Upper lobe of right lung (tissue), 1 donor: ENCODE results near the gene ZNF648. TPM values are rescaled to one million over a fixed set of nuclear protein-coding genes. Genes with fewer than 3 reads are reported as not detected.
A peak's percentile ranks its signal among the peaks of the same experiment; 100 is the strongest.

Experiments used
- ATAC-seq: fragments of 200-7000 bp; cut with Tn5 transposase; one replicate; pipeline ENCODE4 v1.9.1; 2020; ENCODE audit warnings: mild to moderate bottlenecking, moderate library complexity
- DNase-seq: peaks from one replicate; pipeline ENCODE4 v3.0.0-alpha.2; 2020
- H3K27ac ChIP-seq: fragments of 200-600 bp; one replicate; pipeline ENCODE4 v1.8.0; 2022
- H3K27me3 ChIP-seq: fragments of 200-600 bp; one replicate; pipeline ENCODE4 v1.8.0; 2022; ENCODE audit warnings: mild to moderate bottlenecking
- H3K36me3 ChIP-seq: fragments of 200-600 bp; one replicate; pipeline ENCODE4 v1.8.0; 2022
- H3K4me1 ChIP-seq: fragments of 200-600 bp; one replicate; pipeline ENCODE4 v1.8.0; 2022
- H3K4me3 ChIP-seq: fragments of 200-600 bp; one replicate; pipeline ENCODE4 v1.8.0; 2022; ENCODE audit warnings: mild to moderate bottlenecking
- H3K9me3 ChIP-seq: fragments of 200-600 bp; one replicate; pipeline ENCODE4 v1.8.0; 2022
- intact Hi-C: fragments of 100-400 bp; cut with DNase I; formaldehyde crosslinking; loops from one replicate; pipeline ENCODE4 v1.11.0; 2022
- total RNA-seq: library from RNA; stranded (reverse); fragmentation: NEBNext Ultra II Directional; extraction: Animal tissue kit (Norgen Biotek cat#: 25700); gene quantifications from one replicate; pipeline ENCODE4 v1.2.1, GENCODE V29; 2021
- TF ChIP-seq, protein P1 (sequence below): fragments of 200-600 bp; IDR thresholded peaks from one replicate; pipeline ENCODE4 v1.8.0; 2022; ENCODE audit warnings: antibody characterized with exemption
- donor health status: DM: no; HTN: yes; CAD: no; lungs with severe emphysema.

The ZNF648 gene
- total RNA-seq, 1 donor from 2014 or later = not detected

GRCh38 chr1:182085726-182086125, 24.2 kb upstream of the ZNF648 start:
- TF ChIP-seq, protein P1, sequence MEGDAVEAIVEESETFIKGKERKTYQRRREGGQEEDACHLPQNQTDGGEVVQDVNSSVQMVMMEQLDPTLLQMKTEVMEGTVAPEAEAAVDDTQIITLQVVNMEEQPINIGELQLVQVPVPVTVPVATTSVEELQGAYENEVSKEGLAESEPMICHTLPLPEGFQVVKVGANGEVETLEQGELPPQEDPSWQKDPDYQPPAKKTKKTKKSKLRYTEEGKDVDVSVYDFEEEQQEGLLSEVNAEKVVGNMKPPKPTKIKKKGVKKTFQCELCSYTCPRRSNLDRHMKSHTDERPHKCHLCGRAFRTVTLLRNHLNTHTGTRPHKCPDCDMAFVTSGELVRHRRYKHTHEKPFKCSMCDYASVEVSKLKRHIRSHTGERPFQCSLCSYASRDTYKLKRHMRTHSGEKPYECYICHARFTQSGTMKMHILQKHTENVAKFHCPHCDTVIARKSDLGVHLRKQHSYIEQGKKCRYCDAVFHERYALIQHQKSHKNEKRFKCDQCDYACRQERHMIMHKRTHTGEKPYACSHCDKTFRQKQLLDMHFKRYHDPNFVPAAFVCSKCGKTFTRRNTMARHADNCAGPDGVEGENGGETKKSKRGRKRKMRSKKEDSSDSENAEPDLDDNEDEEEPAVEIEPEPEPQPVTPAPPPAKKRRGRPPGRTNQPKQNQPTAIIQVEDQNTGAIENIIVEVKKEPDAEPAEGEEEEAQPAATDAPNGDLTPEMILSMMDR = no peak
- Histone ChIP-seq H3K9me3 (no peaks in the 10 kb centered on the region), H3K4me1 (peaks cover 12% of the 10 kb centered on the region), H3K36me3 (no peaks in the 10 kb centered on the region), H3K4me3 (no peak overlapping the region), H3K27ac (no peak overlapping the region), H3K27me3 (no peaks in the 10 kb centered on the region)
- DNase-seq (no peak), ATAC-seq (no peak)
- intact Hi-C loops = loop anchor here (5.0 kb wide), 1 partner anchor 307 kb away; the partner anchor contains the start of gene GLUL

- H3K27me3 ChIP-seq = no peaks in the 10 kb centered on the region
- H3K9me3 ChIP-seq = no peaks in the 10 kb centered on the region
- H3K4me3 ChIP-seq = no peak overlapping the region
- ATAC-seq (peak; percentile 93), DNase-seq (peak; percentile 88)
- TF ChIP-seq, protein P1 = peak; percentile 84
- intact Hi-C loops = loop anchor here (5.0 kb wide), 1 partner anchor 308 kb away; the partner anchor contains the start of gene GLUL
- peak overlapping the region; percentile 58 for H3K27ac ChIP-seq
- no peaks in the 10 kb centered on the region for H3K36me3 ChIP-seq
- peaks cover 12% of the 10 kb centered on the region for H3K4me1 ChIP-seq
These were observed 23.2 kb upstream of the ZNF648 start for GRCh38 chr1:182084487-182085316.

DNA sequence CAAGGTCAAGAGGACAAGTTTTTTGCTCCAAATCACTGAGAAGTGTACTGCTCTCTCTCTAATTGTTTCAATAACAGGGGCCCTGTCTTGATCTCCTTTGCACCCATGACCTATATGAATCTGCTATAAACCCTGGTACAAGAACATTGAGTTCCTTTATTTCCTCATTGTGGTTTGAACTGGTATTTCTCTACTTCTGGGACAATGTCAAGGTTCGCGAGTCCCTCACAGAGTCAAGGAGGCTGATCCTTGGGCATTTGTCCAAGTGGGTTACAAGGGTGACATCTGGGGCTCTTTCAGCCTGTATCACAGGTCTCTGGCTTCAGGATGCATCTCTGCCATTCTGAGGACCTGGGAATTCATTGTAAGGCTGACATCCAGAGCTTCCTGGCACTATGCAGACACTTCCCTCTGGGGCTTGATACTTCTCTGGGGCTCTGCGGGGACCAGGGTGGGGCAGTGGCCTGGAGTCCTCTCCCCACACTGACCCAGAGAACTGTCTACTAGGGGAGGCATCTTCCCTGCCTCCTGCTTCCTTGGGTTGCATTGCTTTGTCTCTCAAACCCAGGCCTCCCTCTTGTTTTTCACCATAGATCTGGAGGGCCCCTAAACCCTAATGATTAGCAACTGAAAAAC, 22.5 kb upstream of the ZNF648 start:
- H3K27ac ChIP-seq = peak overlapping the region; percentile 58
- peak; percentile 57 for ATAC-seq
- intact Hi-C loops = no loop called here
- H3K4me3 ChIP-seq = no peak overlapping the region
- no peaks in the 10 kb centered on the region for H3K36me3 ChIP-seq
- peaks cover 12% of the 10 kb centered on the region for H3K4me1 ChIP-seq
- no peaks in the 10 kb centered on the region for H3K9me3 ChIP-seq
- no peaks in the 10 kb centered on the region for H3K27me3 ChIP-seq
- DNase-seq = no peak
- TF ChIP-seq, protein P1 = no peak

DNA sequence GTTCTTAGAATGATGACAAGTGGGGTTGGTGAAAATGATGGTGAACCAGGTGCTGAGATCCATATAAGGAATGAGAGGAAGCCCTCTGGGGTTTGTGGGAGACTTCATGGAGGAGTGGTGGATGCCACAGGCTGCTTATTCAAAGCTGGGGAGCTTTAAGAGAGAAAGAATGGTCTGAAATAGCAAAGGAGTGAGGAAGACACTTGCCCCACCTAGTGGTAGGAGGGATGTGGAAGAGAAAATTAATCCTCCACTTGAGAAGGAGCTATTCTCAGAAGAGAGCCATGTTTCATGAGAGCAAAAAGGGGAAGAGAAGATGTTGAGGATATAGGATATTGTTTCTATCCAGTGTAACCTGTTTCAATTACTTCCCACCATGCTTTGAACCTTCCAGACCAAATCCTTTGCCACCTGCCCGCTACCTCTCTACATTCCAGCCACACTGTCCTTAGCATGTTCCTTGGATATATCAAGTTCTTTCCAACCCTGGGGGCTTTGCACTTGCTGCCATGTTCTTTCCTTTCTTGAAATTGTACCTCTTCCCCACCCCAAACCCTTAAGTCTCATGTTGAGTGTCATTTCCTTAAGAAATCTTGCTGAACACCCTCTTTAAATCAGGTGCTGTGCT, 19.6 kb upstream of the ZNF648 start:
- Histone ChIP-seq H3K4me3 (no peak overlapping the region), H3K9me3 (no peaks in the 10 kb centered on the region), H3K27ac (no peak overlapping the region), H3K36me3 (no peaks in the 10 kb centered on the region), H3K4me1 (peaks cover 8% of the 10 kb centered on the region), H3K27me3 (no peaks in the 10 kb centered on the region)
- DNase-seq = no peak
- ATAC-seq = peak; percentile 57
- intact Hi-C loops = no loop called here
- TF ChIP-seq, protein P1 = peak; percentile 67

DNA sequence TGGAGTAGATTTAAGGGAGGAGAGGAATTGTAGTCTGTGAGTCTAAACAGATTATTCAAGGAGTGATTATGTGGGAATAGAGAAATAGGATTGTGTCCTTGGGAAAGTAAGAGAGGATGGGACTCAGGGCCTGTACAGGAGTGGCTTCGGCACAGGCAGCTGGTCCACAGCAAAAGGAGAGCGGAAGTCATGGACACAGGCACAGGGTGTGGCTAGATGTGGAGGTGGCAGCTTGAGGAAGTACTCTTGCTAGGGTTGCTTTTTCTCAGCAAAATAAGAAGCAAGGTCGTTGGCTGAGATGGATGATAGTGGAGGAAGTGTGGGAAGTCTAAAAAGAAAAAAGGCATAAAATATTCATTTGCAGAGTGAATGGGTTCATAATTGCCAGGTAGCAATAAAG, 18.5 kb upstream of the ZNF648 start:
- TF ChIP-seq, protein P1 = no peak
- Histone ChIP-seq H3K9me3 (no peaks in the 10 kb centered on the region), H3K27me3 (no peaks in the 10 kb centered on the region), H3K36me3 (no peaks in the 10 kb centered on the region), H3K4me3 (no peak overlapping the region), H3K27ac (no peak overlapping the region), H3K4me1 (peaks cover 8% of the 10 kb centered on the region)
- intact Hi-C loops = no loop called here
- ATAC-seq (peak; percentile 53), DNase-seq (no peak)
